Stimulated activated CD4-positive, alpha-beta T cell treated with anti-CD3 and anti-CD28 coated beads, TNF-alpha, amount 100 ng/mL, for 1 hour (primary cell): Measurements from ENCODE around the gene PHF1.
"Not testable (repeated sequence)": the region's sequence is repeated elsewhere in the genome, so short reads cannot be mapped to it uniquely, and the experiment has no call there.

Source experiments
- DNase-seq, 3 donors: peaks; one replicate each; pipeline ENCODE4 v3.0.0-alpha.2; 2020; ENCODE audit warnings: low read depth in 3 of 3, low spot score in 1 of 3

PHF1 gene

DNA sequence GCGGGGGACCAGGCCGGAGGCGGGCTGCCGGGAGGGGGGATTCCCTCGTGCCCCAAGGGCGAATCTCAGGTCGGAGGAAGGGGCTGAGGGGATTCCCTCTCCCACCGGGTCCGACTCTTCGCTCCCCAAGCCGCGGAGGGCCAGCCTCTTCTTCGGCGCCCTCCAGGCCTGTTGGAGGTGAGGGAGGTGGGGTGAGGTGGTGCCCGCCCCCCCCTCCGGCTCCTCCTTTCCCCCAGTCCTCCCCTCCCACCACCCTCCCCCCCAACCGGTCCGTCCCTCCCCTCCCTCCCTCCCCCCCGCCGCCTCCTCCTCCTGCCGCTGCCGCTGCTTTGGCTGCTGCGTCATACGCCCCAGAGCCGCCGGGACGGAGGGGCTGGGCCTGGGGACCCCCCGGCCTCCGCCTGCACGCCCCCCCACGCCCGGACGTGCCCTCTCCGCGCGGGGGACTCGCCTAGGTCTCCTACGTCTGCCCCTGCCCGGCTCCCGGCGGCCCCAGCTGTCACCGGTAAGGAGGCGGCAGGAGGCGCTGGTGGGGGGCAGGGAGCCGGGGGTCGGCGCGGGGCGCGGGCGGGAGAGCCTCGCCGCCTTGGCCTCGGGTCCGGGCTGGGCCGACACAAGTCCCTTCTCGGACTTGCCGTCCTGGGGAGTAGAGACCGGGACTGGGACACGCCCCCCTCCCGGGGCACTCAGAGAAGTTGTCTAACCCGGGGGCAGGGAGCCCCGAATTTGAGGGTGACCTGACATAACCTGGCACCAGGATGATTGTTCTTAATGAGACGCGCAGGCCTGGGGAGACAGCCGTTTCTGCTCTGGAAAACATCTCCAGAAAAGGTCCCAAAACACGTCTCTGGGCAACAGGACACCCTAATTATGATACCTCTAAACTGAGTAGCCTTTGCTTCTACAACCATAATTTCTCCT is at the start of gene PHF1:
PHF1 (plus strand) TSS at position 304 of the 921 bp plus-strand sequence. CDS start 1,250 bp downstream, outside the sequence.
- DNase-seq: peak in 1 of 3 donors; percentile 61

DNA sequence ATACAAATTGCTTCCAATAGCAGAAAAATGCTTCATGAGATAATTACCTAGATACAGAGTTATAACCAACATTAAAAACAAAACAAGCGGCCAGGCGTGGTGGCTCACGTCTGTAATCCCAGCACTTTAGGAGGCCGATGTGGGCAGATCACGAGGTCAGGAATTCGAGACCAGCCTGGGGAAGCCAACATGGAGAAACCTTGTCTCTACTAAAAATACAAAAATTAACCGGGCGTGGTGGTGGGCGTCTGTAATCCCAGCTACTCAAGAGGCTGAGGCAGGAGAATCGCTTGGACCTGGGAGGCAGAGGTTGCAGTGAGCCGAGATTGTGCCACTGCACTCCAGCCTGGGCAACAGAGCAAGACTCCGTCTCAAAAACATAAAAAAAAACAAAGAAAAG is 47.3 kb upstream of the PHF1 start:
- DNase-seq: not testable (repeated sequence)

DNA sequence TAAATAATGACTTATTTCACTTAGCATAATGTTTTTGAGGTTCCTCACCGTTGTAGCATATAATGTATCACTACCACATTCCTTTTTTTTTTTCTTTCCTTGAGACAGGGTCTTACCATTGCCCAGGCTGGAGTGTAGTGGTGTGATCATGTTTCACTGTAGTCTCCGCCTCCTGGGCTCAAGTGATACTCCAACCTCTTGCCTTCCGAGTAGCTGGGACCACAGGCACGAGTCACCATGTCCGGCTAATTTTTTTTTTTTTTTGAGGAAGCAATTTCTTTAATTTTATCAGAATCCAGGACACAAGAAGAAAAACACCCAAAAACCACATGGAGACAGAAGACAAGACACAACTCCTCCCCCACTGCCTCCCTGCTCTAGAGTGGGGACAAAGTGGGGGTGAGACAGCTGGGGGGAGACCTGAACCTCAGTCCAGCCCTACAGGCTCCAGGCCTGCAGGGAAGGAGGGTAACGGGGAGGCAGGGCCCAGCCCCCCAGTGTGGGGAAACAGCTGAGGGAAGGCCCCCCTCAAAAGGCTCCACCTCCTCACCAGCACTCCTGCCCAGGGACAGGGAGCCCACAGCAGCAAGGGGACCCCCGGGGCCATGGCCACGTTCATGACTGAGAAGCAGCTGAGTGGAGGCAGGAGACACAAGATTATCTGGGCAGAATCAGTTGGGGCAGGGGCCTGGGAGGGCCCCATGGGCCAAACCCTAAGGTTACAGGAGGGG is 46.2 kb upstream of the PHF1 start:
- not testable (repeated sequence) for DNase-seq

DNA sequence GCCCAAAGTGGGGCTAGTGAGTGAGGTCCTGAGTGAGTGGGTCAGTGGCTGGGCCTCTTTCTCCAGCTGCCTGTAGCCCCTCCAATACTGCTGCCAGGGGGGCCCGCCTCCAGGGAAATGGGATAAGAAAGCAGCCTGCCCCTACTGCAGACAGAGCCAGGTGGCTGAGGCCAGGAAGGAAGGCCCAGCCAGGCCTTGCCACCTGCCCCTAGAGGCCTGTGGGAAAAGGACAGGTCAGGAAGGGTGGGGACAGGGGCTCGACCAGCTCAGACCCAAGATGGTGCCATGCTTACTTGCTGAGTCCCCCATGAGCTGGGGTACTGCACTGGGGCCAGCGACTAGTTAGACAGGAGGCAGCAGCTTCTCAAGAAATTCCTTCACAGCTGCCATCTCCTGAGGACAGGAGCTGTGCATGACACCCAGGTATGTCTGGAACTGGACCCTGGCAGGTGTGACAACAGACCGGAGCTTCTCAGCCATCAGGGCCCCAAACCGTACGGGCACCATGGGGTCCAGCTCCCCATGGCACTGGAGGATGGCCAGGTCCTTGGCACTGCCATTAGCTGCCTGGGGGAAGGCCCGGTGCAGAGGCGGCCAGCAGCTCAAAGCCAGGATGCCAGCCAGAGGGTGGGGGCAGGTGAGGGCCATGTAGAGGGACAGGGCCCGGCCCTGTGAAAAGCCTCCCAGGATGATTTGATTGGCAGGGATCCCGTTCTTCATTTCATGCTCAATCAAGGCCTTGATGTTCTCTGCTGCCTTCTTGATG is 45.4 kb upstream of the PHF1 start:
- not testable (repeated sequence) for DNase-seq

DNA sequence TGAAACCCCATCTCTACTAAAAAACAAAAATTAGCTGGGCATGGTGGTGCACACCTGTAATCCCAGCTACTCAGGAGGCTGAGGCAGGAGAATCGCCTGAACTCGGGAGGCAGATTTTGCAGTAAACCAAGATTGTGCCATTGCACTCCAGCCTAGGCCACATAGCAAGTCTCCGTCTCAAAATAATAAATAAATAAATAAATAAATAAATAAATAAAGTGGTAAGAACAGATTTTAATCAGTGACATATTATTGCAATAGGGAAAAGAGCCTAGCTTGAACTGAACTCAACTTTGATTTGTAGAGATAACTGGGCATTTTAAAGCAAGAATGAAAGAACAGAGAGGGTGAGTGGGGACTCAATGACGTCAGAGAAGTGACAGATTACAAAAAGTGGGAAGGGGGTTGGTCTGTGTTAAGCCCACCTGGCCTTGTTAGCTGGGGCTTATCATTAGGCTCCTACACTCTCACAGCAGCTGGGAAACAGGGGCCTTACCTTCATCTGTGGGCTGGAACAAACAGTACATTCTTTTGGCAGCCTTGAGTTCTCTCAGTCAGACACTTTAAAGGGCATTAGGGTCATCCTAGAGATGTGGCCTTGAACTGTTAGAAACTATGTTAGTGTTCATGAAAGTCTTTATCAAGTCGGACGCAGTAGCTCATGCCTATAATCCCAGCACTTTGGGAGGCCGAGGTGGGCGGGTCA is 43.7 kb upstream of the PHF1 start:
- no peak for DNase-seq

DNA sequence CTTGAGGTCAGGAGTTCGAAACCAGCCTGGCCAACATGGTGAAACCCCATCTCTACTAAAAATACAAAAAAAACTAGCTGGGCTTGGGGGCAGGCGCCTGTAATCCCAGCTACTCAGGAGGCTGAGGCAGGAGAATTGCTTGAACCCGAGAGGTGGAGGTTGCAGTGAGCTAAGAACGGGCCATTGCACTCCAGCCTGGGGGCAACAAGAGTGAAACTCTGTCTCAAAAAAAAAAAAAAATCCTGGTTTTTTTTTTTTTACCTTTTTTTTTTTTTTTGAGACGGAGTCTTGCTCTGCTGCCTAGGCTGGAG is 43.1 kb upstream of the PHF1 start:
- DNase-seq: not testable (repeated sequence)

DNA sequence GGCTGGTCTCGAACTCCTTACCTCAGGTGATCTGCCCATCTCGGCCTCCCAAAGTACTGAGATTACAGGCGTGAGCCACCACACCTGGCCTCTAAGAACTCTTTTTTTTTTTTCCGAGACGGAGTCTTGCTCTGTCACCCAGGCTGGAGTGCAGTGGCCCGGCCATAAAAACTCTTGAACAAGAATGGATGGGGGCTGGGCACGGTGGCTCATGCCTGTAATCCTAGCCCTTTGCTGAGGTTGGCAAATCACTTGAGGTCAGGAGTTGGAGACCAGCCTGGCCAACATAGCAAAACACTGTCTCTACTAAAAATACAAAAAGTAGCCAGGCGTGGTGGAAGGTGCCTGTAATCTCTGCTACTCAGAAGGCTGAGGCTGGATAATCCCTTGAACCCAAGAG is 38.9 kb upstream of the PHF1 start:
- DNase-seq: not testable (repeated sequence)

DNA sequence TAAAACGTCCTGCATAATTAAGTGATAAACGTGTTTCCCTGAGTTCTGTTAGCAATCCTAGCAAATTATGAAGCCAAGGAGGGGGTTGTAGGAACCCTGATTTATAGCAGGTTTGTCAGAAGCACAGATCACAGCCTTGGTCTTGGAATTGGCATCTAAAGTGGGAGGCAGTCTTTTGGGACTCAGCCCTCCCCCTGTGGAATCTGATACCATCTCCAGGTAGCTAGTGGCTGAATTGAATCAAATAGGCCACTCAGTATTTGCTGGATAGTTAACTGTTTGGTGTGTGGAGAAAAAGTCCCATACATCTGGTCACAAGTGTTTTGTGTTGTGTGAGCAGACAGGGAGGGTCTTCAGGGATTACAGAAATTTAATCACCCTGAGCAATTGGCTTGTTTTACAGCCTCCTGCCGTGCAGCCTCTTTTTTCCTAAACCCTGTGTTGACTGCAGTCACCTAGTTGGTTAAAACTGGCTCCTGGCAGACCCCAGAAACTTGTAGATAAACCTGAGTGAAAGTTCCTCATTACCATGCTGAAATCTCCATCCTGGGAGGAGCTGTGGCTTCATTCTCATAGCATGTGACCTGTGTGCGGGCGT is 38.2 kb upstream of the PHF1 start:
- DNase-seq: no peak

DNA sequence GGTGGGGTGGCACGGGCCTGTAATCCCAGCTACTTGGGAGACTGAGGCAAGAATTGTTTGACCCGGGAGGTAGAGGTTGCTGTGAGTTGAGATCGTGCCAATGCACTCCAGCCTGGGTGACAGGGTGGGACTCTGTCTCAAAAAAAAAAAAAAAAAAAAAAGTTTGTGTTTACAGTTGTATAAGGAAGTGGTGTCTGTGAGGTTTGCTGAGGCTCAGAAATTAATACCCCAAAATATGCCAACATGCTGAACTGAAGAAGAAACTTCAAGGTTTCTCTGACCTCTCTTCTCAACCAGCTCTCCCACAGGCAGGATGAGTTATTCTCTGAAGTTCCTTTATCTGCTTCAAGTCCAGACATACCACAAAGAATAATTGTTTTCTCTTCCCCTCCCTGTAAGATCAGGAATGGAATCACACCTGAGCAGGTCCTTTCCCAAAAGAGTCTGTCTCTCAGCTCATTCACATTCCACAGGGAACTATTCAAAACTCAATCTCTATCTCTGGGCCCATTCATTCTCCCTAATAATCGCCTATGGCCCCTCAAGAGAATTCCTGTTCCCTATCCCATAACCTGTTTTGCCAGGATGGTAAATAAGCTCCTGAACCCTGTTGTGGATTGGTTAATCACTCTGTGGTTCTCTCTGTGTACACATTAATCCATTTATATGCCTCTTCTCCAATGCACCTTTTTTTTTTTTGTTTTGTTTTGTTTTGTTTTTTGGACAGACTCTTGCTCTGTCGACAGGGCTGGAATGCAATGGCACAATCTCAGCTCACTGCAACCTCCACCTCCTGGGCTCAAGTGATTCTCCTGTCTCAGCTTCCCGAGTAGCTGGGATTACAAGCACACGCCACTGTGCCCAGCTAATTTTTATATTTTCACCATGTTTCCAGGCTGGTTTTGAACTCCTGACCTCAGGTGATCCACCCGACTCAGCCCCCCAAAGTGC is 36.6 kb upstream of the PHF1 start:
- DNase-seq: no peak

DNA sequence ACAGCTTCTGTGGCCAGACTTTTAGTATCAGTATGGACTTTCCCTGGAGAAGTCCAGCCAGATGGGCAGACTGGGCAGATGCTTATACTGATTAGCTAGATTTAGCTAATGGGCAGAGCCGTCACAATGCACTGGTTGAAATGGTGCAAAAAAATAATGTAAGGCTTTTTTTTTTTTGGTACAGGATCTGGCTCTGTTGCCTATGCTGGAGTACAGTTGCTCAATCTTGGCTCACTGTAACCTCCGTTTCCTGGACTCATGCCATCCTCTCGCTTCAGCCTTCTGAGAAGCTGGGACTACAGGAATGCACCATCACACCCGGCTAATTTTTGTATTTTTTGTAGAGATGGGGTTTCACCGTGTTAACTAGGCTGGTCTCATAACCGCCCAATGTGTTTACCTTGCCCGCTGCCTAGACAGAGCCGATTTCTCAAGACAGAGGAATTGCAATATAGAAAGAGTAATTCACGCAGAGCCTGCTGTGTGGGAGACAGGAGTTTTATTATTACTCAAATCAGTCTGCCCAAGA is 35.6 kb upstream of the PHF1 start:
- DNase-seq: no peak

DNA sequence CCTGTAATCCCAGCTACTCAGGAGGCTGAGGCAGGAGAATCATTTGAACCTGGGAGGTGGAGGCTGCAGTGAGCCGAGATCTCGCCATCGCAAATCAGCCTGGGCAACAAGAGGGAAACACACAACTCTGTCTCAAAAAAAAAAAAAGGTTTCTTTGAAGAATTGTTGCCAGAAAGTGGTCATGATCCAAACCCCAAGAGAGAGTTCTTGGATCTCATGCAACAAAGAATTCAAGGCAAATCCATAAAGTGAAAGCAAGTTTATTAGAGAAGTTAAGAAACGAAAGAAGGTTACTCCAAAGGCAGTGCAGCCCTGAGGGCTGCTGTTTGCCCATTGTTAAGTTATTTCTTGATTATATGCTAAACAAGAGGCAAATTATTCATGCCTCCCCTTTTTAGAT is 33.6 kb upstream of the PHF1 start:
- no peak for DNase-seq

DNA sequence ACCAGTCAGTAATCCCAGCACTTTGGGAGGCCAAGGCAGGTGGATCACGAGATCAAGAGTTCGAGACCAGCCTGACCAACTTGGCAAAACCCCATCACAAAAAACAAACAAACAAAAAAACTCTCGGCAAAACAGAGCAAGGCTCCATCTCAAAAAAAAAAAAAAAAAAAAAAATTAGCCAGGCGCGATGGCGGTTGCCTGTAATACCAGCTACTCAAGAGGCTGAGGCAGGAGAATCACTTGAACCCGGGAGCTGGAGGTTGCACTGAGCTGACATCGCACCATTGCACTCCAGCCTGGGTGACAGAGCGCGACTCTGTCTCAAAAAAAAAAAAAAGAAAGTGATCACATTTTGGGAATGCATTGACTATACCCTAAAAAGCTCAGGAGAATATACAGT is 31.6 kb upstream of the PHF1 start:
- not testable (repeated sequence) for DNase-seq

DNA sequence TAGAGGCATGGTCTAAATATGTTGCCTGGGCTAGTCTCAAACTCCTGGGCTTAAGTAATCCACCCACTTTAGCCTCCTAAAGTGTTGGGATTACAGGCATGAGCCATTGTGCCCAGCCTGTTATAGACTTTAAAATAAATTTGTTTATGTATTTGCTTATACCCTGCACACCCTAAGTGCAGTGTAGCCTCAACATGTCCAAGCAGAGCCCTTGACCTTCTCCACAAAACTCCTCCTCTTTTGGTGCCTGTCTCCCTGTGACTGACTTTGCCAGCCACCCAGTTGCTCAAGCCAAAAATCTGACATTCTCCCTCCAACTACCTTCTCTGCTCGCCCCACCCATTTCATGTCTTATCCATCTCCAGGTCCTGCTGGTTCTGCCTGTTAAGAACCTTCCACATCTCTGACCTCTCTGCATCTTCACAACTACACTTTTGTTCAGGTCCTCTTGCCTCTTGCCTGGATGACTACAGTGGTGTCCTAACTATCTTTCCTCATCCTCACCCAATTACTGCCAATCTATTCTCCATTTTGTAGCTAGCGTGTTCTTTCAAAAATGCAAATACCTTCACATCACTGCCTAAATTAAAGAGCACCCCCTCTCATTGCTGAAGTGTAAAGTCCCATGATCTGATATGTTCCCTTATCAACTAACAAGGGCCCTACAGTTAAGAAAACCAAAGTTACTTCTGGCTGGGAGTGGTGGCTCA is 30.4 kb upstream of the PHF1 start:
- no peak for DNase-seq

DNA sequence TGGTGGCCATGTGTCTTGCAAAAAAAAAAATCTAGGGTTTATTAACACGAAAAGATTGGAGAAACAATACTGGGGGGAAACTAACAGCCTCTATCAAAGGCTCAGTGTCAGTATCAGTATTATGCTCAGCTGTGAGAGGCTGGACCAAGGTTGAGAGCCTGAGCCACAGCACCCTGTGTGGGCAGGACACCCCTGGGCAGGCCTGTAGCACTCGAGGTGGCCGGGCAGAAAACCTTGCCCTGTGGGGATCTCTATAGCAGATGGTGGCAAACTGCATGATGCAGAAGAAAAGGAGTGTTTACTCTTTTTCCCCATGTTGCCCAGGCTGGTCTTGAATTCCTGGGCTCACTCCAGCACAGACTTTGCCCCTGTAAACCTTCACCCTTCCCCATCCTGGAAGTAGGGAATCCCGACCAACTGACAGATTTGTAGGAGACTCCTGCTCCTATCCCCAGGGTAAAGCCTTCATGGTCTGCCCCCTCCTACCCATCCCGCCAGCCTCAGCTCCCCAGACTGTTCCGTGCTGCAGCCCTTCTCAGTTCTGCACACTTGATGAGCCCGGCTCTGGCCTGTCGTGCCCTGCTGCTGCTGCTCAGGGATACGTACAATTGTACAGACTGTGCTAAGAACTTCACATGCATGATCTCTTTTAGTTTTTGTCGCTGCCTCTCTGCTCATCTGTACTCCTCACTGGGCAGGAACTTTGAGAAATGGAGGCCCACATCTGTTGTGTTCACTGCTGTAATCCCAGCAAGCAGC is 27.2 kb upstream of the PHF1 start:
- DNase-seq: no peak

DNA sequence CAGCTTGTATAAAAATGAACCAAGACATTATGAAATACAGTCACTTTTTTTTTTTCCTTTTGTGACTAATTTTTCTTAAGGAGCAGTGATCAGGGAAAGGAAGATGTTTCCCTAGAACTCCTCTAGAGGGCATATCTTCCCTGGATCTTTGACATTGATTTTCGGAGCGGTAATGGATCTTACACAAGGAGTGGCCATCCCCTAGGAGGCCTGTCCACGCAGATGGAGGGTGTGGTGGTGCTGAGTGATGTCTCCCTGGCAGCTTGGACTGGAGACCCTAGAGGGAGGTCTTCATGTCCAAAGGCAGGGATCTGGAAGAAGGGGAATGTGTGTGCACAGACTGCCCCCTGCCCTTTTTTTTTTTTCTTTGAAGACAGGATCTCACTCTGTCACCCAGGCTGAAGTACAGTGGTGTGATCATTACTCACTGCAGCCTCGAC is 26.2 kb upstream of the PHF1 start:
- no peak for DNase-seq

DNA sequence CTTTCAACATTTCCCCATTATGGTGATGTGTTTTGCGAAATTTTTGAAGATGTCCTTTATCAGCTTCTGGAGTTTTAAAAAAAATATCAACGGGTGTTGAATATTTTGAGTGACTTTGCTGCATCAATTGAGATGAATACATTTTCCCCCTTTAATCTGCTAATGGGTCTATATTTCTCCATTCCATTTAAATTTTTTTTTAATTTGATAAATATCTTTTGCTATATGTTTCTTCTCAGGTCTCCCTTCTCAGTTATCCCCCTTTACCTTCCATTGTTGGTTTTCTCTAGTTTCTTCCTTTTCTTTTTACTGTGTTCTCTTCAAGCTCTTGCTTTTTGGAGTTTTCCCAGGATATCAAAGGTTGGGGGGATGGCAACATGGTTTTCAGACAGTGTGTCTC is 20.6 kb upstream of the PHF1 start:
- DNase-seq: no peak

DNA sequence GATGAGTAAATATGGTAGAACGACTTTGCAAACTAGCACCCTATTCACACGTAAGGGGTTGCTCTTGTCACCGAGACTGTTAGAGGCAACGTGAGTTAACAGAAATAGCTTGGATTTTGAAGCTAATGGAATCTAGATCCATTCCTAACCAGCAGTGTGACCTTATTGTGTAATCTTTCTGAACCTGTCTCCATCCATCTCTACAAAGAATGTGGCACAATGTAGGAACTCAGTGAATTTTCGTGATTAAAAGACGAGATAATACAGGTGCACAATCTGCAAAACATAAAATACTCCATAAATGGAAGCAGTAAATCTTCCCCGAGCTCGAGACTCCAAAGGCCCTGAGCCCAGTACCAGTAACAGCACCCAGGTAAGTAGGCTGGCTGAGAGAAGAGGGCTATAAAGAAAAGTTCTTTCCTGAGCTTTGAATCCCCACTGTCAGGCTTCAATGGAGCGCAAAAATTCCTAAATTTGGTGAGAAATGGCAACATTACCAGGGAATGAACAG is 20.0 kb upstream of the PHF1 start:
- no peak for DNase-seq
